WTC11 (cell line): Measurements from ENCODE around the gene COL21A1.

Experiments
- AFF4 ChIP-seq: sonication (generic); formaldehyde crosslinking; IDR thresholded peaks from 2 replicates; pipeline ENCODE4 v1.8.1; 2023; ENCODE audit warnings: mild to moderate bottlenecking, missing genetic modification reagents, borderline replicate concordance
- CREB1 ChIP-seq: sonication (generic); formaldehyde crosslinking; IDR thresholded peaks from 2 replicates; pipeline ENCODE4 v1.8.0; 2023; ENCODE audit warnings: mild to moderate bottlenecking, missing genetic modification reagents
- CREM ChIP-seq: sonication (generic); formaldehyde crosslinking; IDR thresholded peaks from 2 replicates; pipeline ENCODE4 v1.8.1; 2022; ENCODE audit warnings: mild to moderate bottlenecking, missing genetic modification reagents, moderate library complexity
- CTCF ChIP-seq: fragments of 200-600 bp; IDR thresholded peaks from 2 replicates; pipeline ENCODE4 v1.8.0; 2022; ENCODE audit warnings: antibody characterized with exemption
- E2F1 ChIP-seq: sonication (generic); formaldehyde crosslinking; IDR thresholded peaks from 2 replicates; pipeline ENCODE4 v1.8.0; 2022; ENCODE audit warnings: mild to moderate bottlenecking, missing genetic modification reagents
- ESRRA ChIP-seq: sonication (generic); formaldehyde crosslinking; IDR thresholded peaks from 2 replicates; pipeline ENCODE4 v1.8.1; 2022; ENCODE audit warnings: mild to moderate bottlenecking, missing genetic modification reagents, borderline replicate concordance
- HMGXB4 ChIP-seq: sonication (generic); formaldehyde crosslinking; IDR thresholded peaks from 2 replicates; pipeline ENCODE4 v1.8.1; 2023; ENCODE audit warnings: mild to moderate bottlenecking, moderate library complexity, missing genetic modification reagents
- JUN ChIP-seq: sonication (generic); formaldehyde crosslinking; IDR thresholded peaks from 2 replicates; pipeline ENCODE4 v1.8.0; 2023; ENCODE audit warnings: mild to moderate bottlenecking, missing genetic modification reagents
- MAX ChIP-seq: sonication (generic); formaldehyde crosslinking; IDR thresholded peaks from 2 replicates; pipeline ENCODE4 v1.8.0; 2022; ENCODE audit warnings: mild to moderate bottlenecking, missing genetic modification reagents
- NR1H2 ChIP-seq: sonication (generic); formaldehyde crosslinking; IDR thresholded peaks from 2 replicates; pipeline ENCODE4 v1.9.0; 2021; ENCODE audit warnings: mild to moderate bottlenecking, moderate library complexity, missing genetic modification reagents
- STAT6 ChIP-seq: sonication (generic); formaldehyde crosslinking; conservative IDR thresholded peaks from 2 replicates; pipeline ENCODE4 v1.8.1; 2023; ENCODE audit warnings: mild to moderate bottlenecking, low read depth, missing genetic modification reagents, moderate library complexity
- TP53 ChIP-seq: sonication (generic); formaldehyde crosslinking; IDR thresholded peaks from 2 replicates; pipeline ENCODE4 v1.8.1; 2023; ENCODE audit warnings: mild to moderate bottlenecking, missing genetic modification reagents
- ZNF121 ChIP-seq: sonication (generic); formaldehyde crosslinking; IDR thresholded peaks from 2 replicates; pipeline ENCODE4 v1.8.0; 2023; ENCODE audit warnings: missing genetic modification reagents
- ZNF671 ChIP-seq: fragments of 250-450 bp; sonication (Bioruptor Pico); IDR thresholded peaks from 2 replicates; pipeline ENCODE4 v1.8.0; 2021; ENCODE audit warnings: mild to moderate bottlenecking

- TF ChIP-seq E2F1 (CRISPR knock-in tag) (no peak), ESRRA (CRISPR knock-in tag) (no peak), CTCF (no peak), STAT6 (CRISPR knock-in tag) (no peak), ZNF671 (CRISPR knock-in tag) (no peak), TP53 (CRISPR knock-in tag) (no peak), ZNF121 (no peak), HMGXB4 (no peak), JUN (no peak), NR1H2 (no peak), CREB1 (no peak), MAX (CRISPR knock-in tag) (no peak), CREM (no peak), AFF4 (CRISPR knock-in tag) (no peak)
Observed at GRCh38 chr6:56145616-56146015, 101.8 kb downstream of the COL21A1 start.
